GM18867 (cell line): ENCODE measurements around the gene DSE.
A peak's percentile ranks its signal among the peaks of the same experiment; 100 is the strongest.

Experiments
- ATAC-seq: cut with Tn5 transposase; IDR thresholded peaks from one replicate; pipeline ENCODE4 v1.9.1; 2021; ENCODE audit warnings: mild to moderate bottlenecking, moderate library complexity; ENCODE audit not compliant: unreplicated experiment

The DSE gene

DNA sequence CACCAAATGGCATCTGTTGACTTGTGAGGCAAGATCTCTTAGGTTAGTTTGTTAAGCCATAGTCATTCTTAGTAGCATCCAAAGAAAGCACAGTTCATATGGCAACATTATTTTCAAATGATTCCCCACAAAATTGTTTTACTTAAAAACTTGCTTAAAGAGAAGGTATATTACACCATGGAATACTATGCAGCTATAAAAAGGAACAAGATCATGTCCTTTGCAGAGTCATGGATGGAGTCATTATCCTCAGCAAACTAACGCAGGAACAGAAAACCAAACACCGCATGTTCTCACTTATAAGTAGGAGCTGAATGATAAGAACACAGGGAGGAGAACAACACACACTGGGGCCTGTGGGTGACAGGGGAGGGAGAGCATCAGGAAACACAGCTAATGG is 10.9 kb upstream of the DSE start:
- ATAC-seq, result no peak

DNA sequence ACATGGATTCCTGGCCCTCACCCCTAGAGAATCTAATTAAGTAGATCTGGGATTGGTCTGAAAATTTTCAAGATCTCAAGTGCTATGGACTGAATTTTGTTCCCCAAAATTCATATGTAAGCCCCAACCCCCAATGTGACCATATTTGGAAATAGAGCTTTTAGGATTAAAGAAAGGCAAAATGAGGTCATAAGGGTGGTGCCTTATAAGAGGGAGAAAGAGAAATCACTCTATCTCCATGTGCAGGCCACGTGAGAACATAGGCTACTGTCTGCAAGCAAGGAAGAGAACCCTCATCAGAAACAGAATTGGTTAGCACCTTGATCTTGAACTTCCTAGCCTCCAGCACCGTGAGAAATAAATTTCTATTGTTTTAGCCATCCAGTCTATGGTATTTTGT is 8.5 kb upstream of the DSE start:
- ATAC-seq, result no peak

DNA sequence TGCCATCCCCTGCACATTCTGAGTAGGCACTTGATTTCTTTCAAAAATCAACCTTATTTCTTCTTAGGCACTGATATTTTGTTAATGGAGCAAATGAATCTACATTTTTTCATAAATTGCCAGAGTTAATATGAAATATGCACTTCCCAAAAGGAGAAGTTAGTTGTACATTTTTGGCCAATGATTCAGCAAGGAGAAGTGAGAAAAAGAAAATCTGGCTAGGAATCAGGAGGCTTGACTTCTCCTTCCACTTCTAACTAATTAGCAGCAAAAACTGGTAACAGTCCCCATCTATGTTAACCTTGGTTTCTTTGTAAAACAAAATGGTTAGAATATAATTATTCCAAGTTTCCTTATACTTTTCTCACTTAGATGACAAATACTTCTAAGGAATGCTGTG is 7.0 kb upstream of the DSE start:
- no peak for ATAC-seq

DNA sequence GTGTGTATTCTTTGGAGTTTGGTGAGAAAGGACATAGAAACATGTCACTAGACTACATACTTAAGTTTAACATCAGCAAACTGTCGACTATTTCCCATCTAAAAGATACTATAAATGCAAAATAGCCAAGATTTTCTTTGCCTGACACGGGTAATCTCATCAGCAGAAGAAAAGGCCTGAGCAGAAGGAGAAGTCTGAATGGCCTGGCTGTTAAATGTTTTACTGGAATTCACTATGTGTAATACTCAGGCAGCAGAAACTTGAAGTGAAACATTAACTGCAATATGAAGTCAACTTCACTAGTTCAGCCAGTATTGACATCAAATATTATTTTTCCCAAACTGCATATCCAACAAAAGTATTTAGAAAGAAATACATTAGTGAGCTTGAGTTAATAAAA is 6.4 kb upstream of the DSE start:
- ATAC-seq, result no peak

DNA sequence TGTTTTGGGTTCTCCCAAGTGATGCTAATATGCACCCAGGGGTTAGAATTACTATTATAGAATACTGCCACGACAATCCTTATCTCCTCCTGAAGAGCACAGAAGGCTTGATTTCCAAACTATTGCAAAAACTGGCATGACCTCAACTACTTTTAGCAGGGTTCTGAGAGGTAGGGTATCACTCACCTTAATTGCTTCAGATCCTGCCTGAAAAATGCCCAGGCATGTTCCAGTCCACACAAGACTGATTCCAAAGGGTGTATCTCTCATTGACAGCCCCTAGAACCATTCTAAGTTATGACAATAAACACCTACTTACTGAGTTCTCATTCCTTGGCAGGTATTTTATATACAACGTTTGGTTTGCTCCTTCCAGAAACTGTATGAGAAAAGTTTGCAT is 5.0 kb upstream of the DSE start:
- ATAC-seq, result no peak

DNA sequence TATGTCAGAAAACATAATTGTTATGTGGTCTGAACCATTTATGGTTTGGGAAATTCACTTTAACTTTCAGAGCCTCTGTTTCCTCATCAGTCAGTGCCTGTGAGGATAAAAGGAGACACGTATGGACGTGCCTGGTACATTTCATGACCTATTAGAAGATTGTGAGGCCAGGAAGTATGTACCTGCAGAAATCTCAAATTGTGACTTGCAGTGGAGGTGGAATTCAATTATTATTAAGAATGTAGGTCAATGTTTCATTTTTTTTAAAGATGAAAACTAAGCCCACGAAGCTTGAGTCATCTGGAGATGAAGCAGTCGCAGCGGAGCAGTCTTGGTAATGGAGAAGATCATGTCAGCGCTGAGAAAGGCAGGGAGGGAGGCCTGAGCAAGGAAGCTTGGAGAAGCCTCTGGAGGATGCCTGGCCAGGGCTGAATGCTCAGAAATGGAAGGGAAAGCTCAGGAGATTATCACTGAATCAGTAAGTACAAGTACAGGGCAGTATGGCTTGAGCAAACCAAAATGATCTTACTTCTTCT is 3.9 kb upstream of the DSE start:
- ATAC-seq, result no peak

DNA sequence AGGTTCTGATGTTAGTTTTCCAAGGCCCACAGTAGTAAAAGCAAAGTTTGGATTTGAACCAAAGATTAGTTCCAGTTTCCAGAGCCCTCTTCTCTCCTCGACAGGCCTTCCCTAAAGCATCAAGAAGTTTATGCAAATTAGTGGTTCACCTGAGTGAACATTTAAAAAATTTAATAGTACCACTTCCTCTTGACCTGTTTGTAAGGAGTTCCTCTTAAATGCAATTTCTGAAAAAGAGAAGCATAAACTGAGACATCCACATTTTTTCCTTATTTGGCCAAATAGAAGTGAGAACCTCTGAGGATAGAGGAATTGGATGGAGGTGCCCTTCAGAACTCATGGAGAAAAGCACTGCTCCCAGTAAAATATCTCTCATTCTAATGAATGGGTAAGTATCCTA is 1.2 kb upstream of the DSE start:
- ATAC-seq, result peak; percentile 44

DNA sequence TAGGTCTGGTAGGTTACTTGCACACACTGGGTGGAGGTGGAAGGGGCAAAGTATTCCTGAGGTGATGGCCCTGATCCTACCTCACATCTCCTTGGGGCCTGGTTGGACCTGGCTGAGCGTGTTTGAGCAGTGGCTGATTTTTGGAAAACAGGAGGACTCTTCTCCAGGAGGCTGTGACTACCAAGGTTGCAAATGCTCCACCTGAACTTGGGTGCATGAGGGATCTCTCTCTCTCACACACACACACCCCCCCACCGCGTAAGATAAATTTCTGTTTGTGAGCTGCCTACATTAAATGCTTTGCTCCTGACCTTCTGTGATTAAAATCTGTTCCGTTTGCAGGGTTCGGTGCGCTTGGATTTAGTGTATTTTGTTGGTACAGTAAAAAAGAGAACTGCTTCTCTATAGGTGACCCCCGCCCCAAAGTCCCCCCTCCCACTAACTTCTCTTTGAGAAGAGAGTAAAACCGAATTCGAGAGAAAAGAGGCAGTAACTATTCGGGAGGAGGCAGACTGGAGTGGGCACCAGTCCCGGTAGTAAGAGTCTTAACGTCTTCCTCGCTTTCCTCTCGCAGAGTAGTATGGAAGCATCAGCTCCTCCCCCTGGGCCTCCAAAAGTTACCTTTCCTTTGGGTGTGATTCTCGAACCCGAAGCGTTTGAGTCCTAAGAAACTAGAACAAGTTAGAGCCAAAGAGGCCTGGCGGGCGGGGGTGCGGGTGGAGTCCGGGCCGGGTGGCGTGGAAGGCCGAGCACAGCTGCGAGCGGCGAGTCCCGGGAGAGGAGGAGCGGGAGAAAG is 585 bp upstream of the DSE start:
- peak; percentile 49 for ATAC-seq

DNA sequence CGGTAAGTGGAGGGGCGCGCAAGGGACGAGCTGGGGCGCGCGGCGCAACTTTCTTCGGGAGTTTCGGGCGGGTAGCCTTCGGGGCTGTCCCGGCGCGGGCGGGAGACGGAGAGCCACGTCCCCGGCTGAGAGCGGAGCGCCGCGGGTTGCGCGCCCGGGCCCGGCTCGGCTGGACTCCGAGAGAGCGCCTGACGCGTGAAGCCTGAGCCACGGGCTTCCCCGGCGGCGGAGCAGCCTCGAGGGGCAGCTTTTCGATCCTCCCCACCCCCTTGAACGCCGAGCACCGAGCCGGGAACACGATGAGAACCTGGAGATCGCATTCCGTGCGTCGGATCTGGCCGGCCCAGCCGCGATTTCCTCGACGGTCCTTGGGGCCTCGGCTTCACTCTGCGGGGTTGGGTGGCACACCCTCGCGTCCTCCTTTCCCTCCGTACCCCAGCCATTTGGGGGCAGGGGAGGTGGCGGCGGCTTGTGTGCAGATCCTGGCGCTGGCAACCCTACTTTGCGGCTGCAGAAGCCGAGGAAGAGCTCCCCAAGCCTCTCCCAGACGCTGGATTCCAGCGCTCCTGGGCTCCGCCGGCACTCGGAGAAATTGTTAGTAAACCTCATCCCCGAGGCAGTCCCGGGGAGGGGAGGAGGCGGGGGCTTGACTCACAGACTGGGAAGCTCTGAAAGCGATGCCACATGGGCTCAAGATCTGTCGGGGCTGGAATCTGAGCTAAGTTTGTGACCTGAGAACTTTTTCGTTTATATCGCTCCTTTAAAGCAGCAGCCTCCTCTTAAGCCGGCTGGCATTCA is 572 bp downstream of the DSE start:
- peak; percentile 45 for ATAC-seq

DNA sequence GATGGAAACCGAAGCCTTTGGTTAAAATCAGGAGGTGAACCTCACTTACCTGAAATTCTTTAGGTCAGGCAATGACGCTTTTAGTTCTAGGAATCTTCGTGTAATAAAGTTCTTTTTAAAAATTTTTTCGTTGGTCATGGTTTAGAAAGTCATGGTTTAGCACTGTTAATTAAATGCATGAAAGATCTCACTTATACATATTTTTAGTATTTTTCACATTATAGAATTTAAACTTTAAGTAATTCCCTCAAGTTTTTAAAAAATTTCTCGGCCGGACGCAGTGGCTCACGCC is 1.1 kb downstream of the DSE start:
- no peak for ATAC-seq

DNA sequence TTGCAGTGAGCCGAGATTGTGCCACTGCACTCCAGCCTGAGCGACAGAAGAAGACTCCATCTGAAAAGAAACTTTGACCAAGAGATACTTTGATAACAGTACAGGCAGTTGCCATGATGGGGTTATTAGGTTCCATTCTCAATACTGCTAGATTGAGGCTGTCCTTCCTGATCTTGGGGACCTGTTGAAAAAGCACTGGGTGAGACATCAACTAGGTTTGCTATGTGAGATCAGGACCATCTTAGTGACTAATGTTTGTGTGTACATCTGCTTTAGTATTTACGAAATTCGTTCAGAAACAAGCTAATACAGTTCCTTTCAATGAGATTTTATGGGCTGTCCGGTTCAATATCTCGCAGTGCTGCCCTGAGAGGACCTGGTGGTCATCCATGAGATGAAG is 2.6 kb downstream of the DSE start:
- no peak for ATAC-seq

DNA sequence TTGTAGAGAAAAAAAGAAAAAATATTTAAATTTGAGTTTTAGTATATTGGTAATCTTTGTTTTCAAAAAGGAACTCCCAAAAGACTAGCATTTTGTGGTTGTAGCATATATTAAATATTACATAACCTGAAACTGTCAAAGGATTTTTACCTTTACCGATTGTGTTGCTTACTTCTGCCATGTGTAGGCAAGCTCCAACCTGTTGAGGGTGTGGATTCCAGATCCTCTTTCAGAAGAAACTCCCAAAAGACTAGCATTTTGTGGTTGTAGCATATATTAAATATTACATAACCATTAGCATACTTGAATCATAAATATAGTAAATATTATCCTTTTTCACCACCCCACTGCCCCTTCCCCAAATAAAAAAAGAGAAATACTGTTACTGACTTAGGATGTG is 3.2 kb downstream of the DSE start:
- no peak for ATAC-seq

DNA sequence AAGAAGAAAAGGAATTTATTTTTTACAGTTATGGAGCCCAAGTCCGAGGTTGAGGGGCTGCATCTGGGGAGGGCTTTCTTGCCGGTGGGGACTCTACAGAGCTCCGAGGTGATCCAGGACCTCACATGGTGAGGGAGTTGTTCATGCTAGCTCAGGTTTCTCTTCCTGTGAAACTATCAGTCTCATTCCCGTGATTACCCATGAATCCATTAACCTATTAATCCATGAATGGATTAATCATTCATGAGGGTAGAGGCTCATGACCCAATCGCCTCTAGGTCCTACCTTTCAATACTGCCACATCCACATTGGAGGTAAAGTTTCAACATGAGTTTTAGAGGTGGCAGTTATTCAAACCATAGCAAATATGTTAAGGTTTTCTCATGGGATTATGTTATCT is 3.8 kb downstream of the DSE start:
- ATAC-seq, result no peak

DNA sequence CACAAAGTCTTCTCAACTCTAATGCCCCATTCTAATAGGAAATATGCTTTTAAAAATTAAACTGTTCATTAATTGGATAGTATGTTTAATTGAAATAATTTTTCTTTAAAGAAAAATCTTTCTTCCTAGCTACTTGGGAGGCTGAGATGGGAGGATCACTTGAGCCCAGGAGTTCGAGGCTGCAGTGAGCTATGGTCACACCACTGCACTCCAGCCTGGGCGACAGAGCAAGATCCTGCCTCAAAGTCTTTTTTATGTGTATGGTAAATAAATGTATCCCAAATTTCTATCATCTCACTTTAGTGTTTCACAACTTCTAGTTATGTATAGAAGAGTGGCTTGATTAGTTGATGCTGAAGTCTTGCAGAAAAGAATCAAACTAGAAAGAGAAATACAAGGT is 4.5 kb downstream of the DSE start:
- no peak for ATAC-seq

DNA sequence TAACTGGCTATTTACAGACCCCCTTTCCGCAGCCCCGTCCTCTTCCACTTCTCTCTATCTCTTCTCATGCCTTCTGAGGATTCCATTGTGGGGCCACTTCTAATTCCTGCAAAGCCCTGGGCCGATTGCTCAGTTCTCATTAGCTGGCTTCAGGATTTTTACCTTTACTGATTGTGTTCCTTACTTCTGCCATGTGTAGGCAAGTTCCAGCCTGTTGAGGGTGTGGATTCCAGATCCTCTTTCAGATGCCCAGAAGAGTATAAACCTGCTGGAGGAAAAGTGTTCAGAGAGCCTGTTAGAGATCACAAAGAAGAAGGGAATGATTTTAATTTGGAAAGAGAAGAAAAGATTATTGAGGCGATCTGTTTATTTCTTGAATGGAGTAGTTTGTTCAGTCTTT is 5.4 kb downstream of the DSE start:
- ATAC-seq, result no peak

DNA sequence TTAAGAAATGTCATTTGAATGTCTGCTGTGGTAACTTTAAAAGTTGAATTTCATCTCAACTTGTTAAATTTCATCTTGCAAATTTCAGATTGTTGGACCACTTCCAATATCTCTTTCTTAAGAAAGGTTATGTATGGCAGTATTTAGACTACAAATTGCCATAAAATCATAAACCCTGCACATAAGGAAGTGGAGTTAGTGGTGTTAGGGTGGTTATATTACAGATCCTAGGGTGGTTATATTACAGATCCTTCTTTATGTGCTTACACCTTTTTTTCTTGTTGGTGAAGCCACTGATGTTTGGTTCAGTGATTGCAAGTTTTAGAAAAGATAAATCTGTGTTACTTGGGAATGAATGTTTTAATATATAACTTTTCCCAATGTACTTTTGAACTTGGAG is 9.0 kb downstream of the DSE start:
- ATAC-seq, result no peak

DNA sequence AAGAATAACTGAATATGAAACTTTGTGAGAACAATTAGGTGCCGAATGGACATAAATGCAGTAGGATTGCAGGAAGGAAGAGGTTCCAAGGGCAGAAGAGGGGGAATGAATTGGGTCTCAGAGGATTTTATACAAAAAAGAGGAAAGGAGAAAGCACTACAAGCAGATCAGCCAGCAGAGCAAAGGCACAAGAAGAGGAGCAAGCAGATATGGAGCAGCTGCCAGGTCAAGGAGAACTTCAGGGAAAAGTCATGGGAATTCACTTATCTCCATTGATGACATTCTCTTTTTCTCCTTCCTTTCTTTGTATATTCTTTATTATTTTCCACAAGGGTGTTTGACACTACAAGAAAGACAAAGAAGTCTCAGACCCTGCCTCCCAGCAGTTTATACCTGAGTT is 9.6 kb downstream of the DSE start:
- ATAC-seq, result no peak

DNA sequence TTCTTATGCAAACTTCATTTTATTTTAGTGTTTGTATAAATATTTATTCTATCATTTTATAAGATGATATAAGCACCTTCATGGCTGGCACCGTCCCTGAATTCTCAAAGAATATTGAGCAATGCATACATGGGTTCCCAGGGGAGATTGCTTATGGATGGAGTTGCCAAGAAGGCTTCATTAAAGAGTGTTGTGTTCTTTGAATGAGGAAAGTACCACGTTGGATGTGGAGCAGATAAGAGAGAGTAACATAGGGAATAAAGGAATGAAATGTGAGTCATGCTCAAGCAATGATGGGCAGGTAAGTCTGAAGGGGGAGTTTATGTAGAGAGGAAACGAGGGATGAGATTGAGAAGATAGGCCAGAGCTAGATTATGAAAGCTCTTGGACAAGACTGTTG is 10.3 kb downstream of the DSE start:
- no peak for ATAC-seq

DNA sequence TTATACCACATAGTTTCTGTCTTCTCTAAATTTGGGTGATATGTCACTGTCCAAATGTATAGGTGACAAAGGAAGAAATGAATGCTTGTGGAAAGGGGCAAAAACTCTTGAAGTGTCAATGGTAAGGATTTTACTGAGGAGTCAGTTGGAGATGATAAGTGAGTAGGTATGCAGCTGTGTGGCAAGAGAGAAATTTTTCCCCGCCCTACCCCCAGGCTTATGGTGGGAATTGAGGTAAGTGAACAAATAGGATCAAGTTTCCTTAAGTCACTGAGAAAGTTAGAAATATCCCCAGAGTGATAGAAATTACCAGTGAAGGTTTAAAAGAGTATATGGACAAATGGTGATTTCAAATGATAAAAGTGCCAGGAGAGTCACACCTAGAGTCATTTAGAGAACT is 11.8 kb downstream of the DSE start:
- no peak for ATAC-seq

DNA sequence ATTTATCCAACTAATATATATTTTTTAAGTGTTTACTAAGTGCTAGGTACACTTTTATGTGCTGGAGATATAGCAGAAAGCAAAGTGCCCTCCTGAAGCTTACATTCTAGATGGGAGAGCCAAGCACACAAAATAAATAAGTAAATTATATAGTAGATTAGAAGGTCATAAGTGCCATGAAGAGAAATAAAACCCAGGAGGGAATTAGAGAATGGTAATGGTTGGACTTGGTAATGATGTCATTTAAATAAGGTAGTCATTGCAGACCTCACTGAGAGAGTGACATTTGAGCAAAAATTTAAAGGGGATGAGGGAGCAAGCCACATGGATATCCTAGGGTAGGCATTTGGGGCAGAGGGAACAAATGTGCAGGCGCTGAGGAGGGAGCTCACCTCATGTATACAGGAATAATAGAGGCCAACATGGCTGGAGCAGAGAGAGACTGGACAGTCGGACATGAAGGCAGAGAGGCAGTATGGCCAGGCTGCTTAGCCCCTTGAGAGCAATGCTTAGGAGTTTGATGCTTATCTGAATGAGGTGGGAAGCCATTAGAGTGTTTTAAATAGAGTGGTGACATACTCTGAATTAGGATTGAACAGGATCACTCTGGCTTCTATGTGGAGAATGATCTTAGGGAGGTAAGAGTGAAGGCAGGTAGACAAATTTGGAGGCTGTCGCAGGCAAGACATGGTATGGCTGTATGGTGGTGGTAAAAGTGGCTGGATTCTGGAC is 14.1 kb downstream of the DSE start:
- no peak for ATAC-seq

DNA sequence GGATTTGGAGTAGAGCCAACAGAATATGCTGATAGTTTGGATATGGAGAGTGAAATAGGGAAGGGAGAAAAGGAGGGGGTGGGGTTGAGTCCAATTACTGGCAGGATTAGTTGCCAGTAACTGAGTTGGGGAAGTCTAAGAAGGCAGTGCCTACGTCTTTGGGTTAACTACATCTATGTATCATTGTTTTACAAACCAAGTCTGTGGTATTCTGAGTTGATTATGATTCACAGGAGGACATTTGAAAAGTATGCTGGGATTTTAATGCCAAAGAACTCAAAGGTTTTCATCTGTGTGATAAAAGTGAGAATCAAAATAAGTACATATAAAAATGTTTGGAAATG is 14.7 kb downstream of the DSE start:
- ATAC-seq, result no peak

DNA sequence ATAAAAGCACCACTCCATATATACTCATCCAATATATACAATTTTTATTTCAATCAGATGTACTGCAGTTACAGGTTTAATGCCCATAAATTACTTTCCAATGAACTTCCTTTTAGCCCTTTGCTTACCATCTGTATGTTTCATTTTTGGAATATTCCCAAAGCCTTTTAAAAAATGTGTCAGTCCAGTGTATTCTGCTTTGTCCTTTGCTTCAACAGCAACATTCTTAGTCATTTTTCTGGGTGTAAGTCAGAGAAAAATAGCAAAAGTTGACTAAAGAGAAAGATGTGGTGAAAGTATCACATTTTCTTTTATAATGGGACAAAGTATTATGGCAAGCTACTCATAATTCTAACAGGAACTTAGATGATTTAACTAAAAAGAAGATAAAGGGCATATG is 15.2 kb downstream of the DSE start:
- ATAC-seq, result no peak
